ENCODE results near the gene HOXB2. TPM values are rescaled to one million over a fixed set of nuclear protein-coding genes. Genes with fewer than 3 reads are reported as not detected.

HOXB2 gene
- total RNA-seq, 1 donor from 2014 or later, result 43.7 TPM

DNA sequence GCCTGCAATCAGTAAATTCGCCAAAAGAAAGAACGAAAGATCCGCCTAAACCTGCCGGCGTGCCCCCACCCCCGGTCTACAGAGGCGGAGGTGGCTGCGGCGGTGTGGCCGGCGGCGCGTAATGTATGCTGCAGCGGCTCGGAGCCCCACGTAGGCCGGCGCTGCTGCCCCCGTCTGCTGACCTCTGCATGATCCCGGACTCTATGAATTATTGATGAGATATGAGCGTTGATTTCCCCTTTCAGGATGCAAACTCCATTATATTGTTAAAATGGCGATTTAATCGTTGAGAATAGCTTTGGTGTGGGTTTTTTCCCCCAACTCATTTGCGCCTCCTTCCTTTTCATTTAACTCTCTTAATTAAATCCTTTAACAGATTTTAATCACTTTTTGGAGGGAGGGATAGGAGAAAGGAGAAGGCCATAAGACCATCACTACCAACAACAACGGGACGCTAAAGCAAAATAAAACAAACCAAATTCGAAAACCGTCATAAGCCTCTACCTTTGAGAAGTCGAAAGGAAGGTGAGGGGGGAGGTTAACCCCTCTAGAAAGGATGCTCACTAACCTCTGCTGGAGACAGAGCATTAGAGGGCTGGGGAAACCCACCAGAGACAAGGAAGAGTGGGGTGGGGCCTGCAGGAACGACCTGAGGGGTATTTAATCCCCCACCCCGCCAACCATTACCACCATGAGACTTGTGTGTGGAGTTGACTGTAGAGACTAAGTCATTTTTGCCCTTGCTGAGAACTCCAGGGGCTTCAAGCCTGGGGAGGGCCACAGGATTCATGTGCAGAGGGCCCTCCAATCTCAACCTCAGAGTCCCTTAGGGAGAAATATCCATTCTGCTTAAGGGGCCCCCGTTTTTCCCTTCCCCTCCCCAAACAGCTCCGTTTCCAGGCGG, 41.7 kb upstream of the HOXB2 start:
- TF ChIP-seq, protein P1, sequence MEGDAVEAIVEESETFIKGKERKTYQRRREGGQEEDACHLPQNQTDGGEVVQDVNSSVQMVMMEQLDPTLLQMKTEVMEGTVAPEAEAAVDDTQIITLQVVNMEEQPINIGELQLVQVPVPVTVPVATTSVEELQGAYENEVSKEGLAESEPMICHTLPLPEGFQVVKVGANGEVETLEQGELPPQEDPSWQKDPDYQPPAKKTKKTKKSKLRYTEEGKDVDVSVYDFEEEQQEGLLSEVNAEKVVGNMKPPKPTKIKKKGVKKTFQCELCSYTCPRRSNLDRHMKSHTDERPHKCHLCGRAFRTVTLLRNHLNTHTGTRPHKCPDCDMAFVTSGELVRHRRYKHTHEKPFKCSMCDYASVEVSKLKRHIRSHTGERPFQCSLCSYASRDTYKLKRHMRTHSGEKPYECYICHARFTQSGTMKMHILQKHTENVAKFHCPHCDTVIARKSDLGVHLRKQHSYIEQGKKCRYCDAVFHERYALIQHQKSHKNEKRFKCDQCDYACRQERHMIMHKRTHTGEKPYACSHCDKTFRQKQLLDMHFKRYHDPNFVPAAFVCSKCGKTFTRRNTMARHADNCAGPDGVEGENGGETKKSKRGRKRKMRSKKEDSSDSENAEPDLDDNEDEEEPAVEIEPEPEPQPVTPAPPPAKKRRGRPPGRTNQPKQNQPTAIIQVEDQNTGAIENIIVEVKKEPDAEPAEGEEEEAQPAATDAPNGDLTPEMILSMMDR (conservative IDR thresholded peaks at IDR 0.05; ENCODE audit: low read depth, low read length), result no peak
- H3K4me3 ChIP-seq (ENCODE audit: low read depth, low read length), result peak overlapping the region; percentile 74

DNA sequence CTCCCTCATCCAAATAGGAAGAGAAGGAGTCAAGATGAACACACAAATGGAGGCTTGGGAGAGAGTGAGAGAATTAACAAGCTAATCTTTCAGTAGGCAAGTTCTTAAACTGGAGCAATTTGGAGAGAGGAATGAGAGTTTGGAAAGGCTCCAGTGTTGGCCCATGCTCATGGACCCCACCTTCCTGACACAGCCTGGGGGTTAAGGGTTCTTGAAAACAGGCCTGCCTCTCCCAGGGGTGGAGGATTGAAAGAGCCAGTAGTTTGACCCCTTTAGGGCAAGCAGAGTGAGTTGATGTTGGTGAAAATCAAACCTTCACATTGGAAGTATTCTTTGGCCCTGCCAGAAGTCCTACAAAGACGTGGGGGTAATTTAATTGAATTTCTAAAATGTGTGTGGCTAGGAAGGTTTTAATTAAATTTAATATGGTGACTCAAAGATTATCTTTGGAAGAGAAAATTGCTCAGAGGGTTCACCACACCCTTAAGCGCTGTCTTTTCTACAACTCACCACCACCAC, 39.4 kb upstream of the HOXB2 start:
- TF ChIP-seq, protein P1 (conservative IDR thresholded peaks at IDR 0.05; ENCODE audit: low read depth, low read length), result no peak
- H3K4me3 ChIP-seq (ENCODE audit: low read depth, low read length), result peak overlapping the region; percentile 74
- no peak for DNase-seq (ENCODE audit: low read depth)

More for the DNA sequence above, 41.7 kb upstream of the HOXB2 start:
- no peak for DNase-seq (ENCODE audit: low read depth)

DNA sequence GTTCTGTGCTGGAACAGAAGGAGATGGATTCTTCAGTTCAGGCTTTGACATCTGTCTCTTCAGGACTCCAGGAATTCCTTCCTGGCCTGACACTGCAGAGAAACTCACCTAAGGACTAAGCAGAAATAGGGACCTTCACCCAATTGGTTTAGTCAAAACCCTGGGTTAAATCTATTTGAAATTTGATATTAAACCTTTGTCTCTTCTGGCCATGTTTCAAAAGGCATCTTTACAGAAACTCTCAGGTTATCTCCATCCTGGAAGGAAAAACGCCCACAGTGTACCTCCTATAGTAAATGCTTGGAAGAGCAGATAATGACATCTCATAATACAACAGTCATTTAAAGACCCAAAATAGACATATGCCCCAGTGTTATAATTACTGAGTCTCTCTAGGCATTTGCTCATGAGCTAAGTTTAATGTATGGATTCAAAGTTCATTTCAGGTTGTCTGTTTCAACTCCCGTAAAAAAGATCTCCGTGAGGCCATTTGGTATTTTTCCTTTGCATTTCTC, 38.9 kb upstream of the HOXB2 start:
- H3K4me3 ChIP-seq (ENCODE audit: low read depth, low read length), result peak overlapping the region; percentile 74
- no peak for DNase-seq (ENCODE audit: low read depth)
- TF ChIP-seq, protein P1 (conservative IDR thresholded peaks at IDR 0.05; ENCODE audit: low read depth, low read length), result no peak

DNA sequence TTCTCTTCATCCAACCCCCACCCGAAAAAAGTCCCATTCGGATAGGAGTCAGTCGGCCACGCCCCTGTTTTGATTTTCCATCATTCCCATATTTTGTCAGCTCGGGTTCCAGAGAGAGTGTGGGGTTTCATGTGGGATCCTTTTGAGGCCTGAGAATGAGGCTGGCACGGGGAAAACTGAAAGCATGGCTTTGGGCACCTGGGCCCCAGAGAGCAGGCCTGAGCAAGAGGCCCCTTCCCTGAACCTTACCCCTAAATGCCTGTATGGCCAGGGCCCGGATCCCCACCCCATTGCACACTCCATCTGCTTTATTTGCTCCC, 37.8 kb upstream of the HOXB2 start:
- TF ChIP-seq, protein P1 (conservative IDR thresholded peaks at IDR 0.05; ENCODE audit: low read depth, low read length), result no peak
- DNase-seq (ENCODE audit: low read depth), result no peak
- H3K4me3 ChIP-seq (ENCODE audit: low read depth, low read length), result peak overlapping the region; percentile 74

DNA sequence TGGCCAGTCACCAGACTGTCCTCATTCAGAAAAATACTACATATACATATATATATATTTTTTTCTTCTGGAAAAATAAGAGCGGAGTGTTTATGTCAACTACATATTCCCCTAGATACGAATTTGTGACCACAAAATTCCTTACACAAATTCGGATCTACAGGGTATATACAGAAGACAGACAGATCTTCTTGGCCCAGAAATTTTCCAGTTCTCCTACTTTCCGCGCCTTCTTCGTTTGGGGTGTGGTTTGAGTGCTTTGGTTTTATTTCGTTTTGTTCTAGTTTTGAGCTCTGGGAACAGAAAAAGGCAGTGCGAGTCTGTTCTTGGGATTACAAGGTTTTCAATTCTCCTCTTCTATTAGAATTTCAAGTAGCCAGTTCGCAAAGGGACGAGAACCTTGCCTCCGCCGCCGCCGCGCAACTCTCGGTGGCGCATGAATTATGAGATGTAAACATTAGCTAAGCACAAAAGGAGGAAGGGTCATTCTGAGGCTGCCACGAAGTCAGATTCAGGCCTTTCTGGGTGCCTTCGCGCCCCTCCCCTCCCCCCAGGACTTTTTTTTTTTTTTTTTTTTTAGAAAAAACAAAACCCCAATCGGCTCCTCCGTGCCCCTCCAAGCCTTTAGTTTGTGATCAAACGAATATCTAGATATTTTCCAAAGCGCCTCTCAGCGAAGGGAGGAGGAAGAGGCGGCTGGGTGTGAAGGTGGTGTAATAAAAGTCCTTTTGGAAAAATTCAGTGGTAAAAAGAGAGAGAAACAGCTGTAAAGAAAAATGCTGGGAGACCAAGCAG, 35.0 kb upstream of the HOXB2 start:
- TF ChIP-seq, protein P1 (conservative IDR thresholded peaks at IDR 0.05; ENCODE audit: low read depth, low read length), result no peak
- no peak for DNase-seq (ENCODE audit: low read depth)
- H3K4me3 ChIP-seq (ENCODE audit: low read depth, low read length), result peak overlapping the region; percentile 74

DNA sequence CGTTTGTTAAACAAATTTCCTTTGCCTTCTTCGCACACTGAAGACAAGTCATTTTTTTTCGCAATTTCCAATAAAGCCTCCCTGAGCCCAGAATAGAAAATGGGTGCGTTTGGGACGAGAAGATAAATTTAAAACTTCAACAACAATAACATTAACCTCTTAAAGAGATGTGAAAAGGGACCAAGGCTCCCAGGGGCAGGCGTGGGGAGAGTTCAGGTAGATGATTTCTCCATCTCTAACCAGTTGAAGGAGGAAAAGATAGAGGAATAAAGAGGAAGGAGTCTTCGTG, 34.5 kb upstream of the HOXB2 start:
- TF ChIP-seq, protein P1 (conservative IDR thresholded peaks at IDR 0.05; ENCODE audit: low read depth, low read length), result no peak
- no peak for DNase-seq (ENCODE audit: low read depth)
- peak overlapping the region; percentile 74 for H3K4me3 ChIP-seq (ENCODE audit: low read depth, low read length)

Data from epithelial cell of proximal tubule (primary cell).